T follicular helper cell (primary cell): Measurements from ENCODE around the gene TPBGL.
A peak's percentile ranks its signal among the peaks of the same experiment; 100 is the strongest.
"Not testable (repeated sequence)": the region's sequence is repeated elsewhere in the genome, so short reads cannot be mapped to it uniquely, and the experiment has no call there.

Source experiments
- DNase-seq: peaks from one replicate; pipeline ENCODE4 v3.0.0-alpha.2; 2020; ENCODE audit warnings: low read depth

TPBGL gene

GRCh38 chr11:75272821-75273301 lies 32.3 kb downstream of the TPBGL start:
- DNase-seq, result no peak

- DNase-seq, result no peak
Observed at GRCh38 chr11:75273411-75274391, 33.1 kb downstream of the TPBGL start.

- DNase-seq, result not testable (repeated sequence)
Observed at GRCh38 chr11:75274716-75275115, 34.1 kb downstream of the TPBGL start.

GRCh38 chr11:75275581-75275980 lies 35.0 kb downstream of the TPBGL start:
- peak; percentile 52 for DNase-seq

GRCh38 chr11:75276186-75276585 lies 35.6 kb downstream of the TPBGL start:
- DNase-seq, result no peak

GRCh38 chr11:75276686-75277085 lies 36.1 kb downstream of the TPBGL start:
- DNase-seq, result no peak

- no peak for DNase-seq
Observed at GRCh38 chr11:75277211-75277805, 36.7 kb downstream of the TPBGL start.

- DNase-seq, result no peak
Observed at GRCh38 chr11:75277991-75278790, 37.6 kb downstream of the TPBGL start.

- DNase-seq, result no peak
Observed at GRCh38 chr11:75279273-75279672, 38.7 kb downstream of the TPBGL start.

GRCh38 chr11:75280227-75280701 lies 39.7 kb downstream of the TPBGL start:
- DNase-seq, result peak; percentile 59

- no peak for DNase-seq
Observed at GRCh38 chr11:75280770-75281468, 40.3 kb downstream of the TPBGL start.

GRCh38 chr11:75281469-75282095 lies 41.0 kb downstream of the TPBGL start:
- DNase-seq, result no peak

GRCh38 chr11:75283391-75283931 lies 42.9 kb downstream of the TPBGL start:
- DNase-seq, result no peak

- no peak for DNase-seq
Observed at GRCh38 chr11:75285776-75286360, 45.3 kb downstream of the TPBGL start.

- DNase-seq, result no peak
Observed at GRCh38 chr11:75286826-75287465, 46.4 kb downstream of the TPBGL start.

- DNase-seq, result no peak
Observed at GRCh38 chr11:75287579-75287978, 47.0 kb downstream of the TPBGL start.

- DNase-seq, result no peak
Observed at GRCh38 chr11:75289511-75289760, 48.9 kb downstream of the TPBGL start.

- no peak for DNase-seq
Observed at GRCh38 chr11:75289919-75290318, 49.3 kb downstream of the TPBGL start.

GRCh38 chr11:75291741-75292140 lies 51.2 kb downstream of the TPBGL start:
- DNase-seq, result no peak

- no peak for DNase-seq
Observed at GRCh38 chr11:75292943-75293342, 52.4 kb downstream of the TPBGL start.
